PC-3 (cell line): Measurements from ENCODE around the gene GRXCR2. TPM values are rescaled to one million over a fixed set of nuclear protein-coding genes. Genes with fewer than 3 reads are reported as not detected.

Experiments
- ATAC-seq: fragments of 200-7000 bp; cut with Tn5 transposase; 2 replicates; pipeline ENCODE4 v1.9.1; 2020; ENCODE audit warnings: mild to moderate bottlenecking, moderate library complexity
- BruUV-seq: library from RNA; stranded (reverse); fragments of 400-500 nt; replicated peaks from 2 replicates; lab custom pipeline; 2021; lab: Mats Ljungman, UMichigan
- CTCF ChIA-PET: fragments of 300-600 bp; sonication (Branson Sonifier 250); formaldehyde crosslinking; loops from one replicate; lab custom pipeline; 2022; ENCODE audit warnings: antibody characterized with exemption; lab: Charles Lee
- POLR2A ChIA-PET: fragments of 300-600 bp; sonication (Branson Sonifier 250); formaldehyde crosslinking; loops from one replicate; lab custom pipeline; 2022; ENCODE audit warnings: antibody characterized with exemption; ENCODE audit not compliant: unreplicated experiment; lab: Charles Lee
- DNase-seq: peaks from one replicate; pipeline ENCODE4 v3.0.0-alpha.2; 2015
- H2AFZ ChIP-seq: fragments of 300-600 bp; sonication (generic); 2 replicates; pipeline ENCODE4 v1.6.0; 2016; ENCODE audit warnings: antibody characterized with exemption, low read length
- H3F3A ChIP-seq: fragments of 300-600 bp; sonication (generic); one replicate; pipeline ENCODE4 v1.6.0; 2017; ENCODE audit warnings: antibody characterized with exemption, low read length, control low read depth, mild to moderate bottlenecking; ENCODE audit not compliant: unreplicated experiment
- H3K27ac ChIP-seq: fragments of 300-600 bp; sonication (generic); 2 replicates; pipeline ENCODE4 v1.5.1; 2016; ENCODE audit warnings: mild to moderate bottlenecking, low read length
- H3K27me3 ChIP-seq: fragments of 300-600 bp; sonication (generic); 2 replicates; pipeline ENCODE4 v1.6.1; 2016; ENCODE audit warnings: low read length, mixed read lengths
- H3K36me3 ChIP-seq: fragments of 300-600 bp; sonication (generic); 2 replicates; pipeline ENCODE4 v1.6.1; 2016; ENCODE audit warnings: low read depth, mixed run types, low read length, mixed read lengths
- H3K4me1 ChIP-seq: fragments of 300-600 bp; sonication (generic); 2 replicates; pipeline ENCODE4 v1.5.1; 2016; ENCODE audit warnings: low read length; ENCODE audit not compliant: insufficient read depth
- H3K4me2 ChIP-seq: fragments of 300-600 bp; sonication (generic); 2 replicates; pipeline ENCODE4 v1.6.0; 2016; ENCODE audit warnings: low read length
- H3K4me3 ChIP-seq: fragments of 300-600 bp; sonication (generic); 2 replicates; pipeline ENCODE4 v1.5.1; 2016; ENCODE audit warnings: mild to moderate bottlenecking, low read length, mixed read lengths
- H3K79me2 ChIP-seq: fragments of 300-600 bp; sonication (generic); 2 replicates; pipeline ENCODE4 v1.6.1; 2017; ENCODE audit warnings: low read length, mixed read lengths
- H3K9ac ChIP-seq: fragments of 300-600 bp; sonication (generic); 2 replicates; pipeline ENCODE4 v1.6.0; 2016; ENCODE audit warnings: mild to moderate bottlenecking, low read length
- H3K9me2 ChIP-seq: fragments of 300-600 bp; sonication (generic); replicated peaks from 2 replicates; pipeline ENCODE4 v1.6.1; 2016; ENCODE audit warnings: mixed run types, low read length, mixed read lengths
- H3K9me3 ChIP-seq: fragments of 300-600 bp; sonication (generic); 2 replicates; pipeline ENCODE4 v1.6.1; 2016; ENCODE audit warnings: low read length, mixed read lengths
- H4K20me1 ChIP-seq: fragments of 300-600 bp; sonication (generic); 2 replicates; pipeline ENCODE4 v1.6.1; 2016; ENCODE audit warnings: low read length, mixed read lengths
- CTCF ChIP-seq: fragments of 300-600 bp; sonication (generic); conservative IDR thresholded peaks from 2 replicates; pipeline ENCODE4 v1.5.1; 2017; ENCODE audit warnings: antibody characterized with exemption, low read depth, mild to moderate bottlenecking, low read length
- EZH2 ChIP-seq: fragments of 300-600 bp; sonication (generic); IDR thresholded peaks from one replicate; pipeline ENCODE4 v1.6.1; 2017; ENCODE audit warnings: antibody characterized with exemption, mild to moderate bottlenecking, low read length; ENCODE audit not compliant: unreplicated experiment
- EZH2phosphoT487 ChIP-seq: fragments of 300-600 bp; sonication (generic); IDR thresholded peaks from 2 replicates; pipeline ENCODE4 v1.6.1; 2018; ENCODE audit warnings: mild to moderate bottlenecking, antibody characterized with exemption, low read length, borderline replicate concordance
- intact Hi-C: fragments of 100-400 bp; cut with micrococcal nuclease; formaldehyde crosslinking; loops from 2 replicates; pipeline ENCODE4 v1.9.0; 2023
- total RNA-seq: library from RNA; depleted of rRNA; stranded (reverse); fragments of >200 nt; gene quantifications from 2 replicates; pipeline ENCODE4 v1.2.3, GENCODE V29; 2014

The GRXCR2 gene
- total RNA-seq, 1 experiment from 2014 or later, result not detected

- Histone ChIP-seq H3K36me3 (no peaks in the 10 kb centered on the region), H3K9ac (no peak overlapping the region), H3K27me3 (no peaks in the 10 kb centered on the region), H3K9me2 (no peaks in the 10 kb centered on the region), H3K4me3 (no peak overlapping the region), H3K4me2 (no peak overlapping the region), H3K4me1 (peaks cover 24% of the 10 kb centered on the region), H3F3A (no peaks in the 10 kb centered on the region), H4K20me1 (no peaks in the 10 kb centered on the region), H3K79me2 (no peaks in the 10 kb centered on the region), H3K9me3 (no peaks in the 10 kb centered on the region), H2AFZ (no peak overlapping the region), H3K27ac (no peak overlapping the region)
- intact Hi-C loops, result no loop called here
- DNase-seq (no peak), ATAC-seq (no peak)
- TF ChIP-seq EZH2phosphoT487 (no peak), EZH2 (no peak), CTCF (no peak)
- ChIA-PET POLR2A (no interaction called here), CTCF (no interaction called here)
- no TSS peak for BruUV-seq
These were observed 16.5 kb downstream of the GRXCR2 start for GRCh38 chr5:145856285-145856818.

DNA sequence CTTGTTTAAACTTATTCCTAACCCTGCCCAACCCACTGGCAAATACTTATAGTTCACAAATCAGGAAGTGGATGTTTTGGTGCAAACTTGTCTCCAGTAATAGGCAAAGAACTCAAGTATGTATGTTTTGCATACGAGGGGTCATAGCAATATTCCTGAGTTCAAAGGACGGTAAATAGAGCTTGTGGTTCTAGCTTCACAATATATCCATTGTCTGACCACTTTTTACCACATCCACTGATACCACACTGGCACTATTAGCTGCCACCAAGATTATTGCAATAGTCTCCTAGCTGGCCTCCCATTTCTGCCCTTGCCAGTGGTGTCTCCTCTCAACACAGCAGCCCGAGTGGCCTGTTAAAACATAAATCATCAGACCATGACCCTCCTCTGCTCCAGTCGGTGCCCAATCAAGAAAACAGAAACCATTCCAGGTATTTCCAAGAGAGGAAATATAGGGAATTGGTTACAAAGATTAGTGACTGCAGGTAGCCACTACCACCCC, 17.0 kb downstream of the GRXCR2 start:
- Histone ChIP-seq H3K4me3 (no peak overlapping the region), H3K9me3 (no peaks in the 10 kb centered on the region), H3K4me2 (no peak overlapping the region), H3K27me3 (no peaks in the 10 kb centered on the region), H3K79me2 (no peaks in the 10 kb centered on the region), H4K20me1 (no peaks in the 10 kb centered on the region), H3K4me1 (peaks cover 24% of the 10 kb centered on the region), H3K9me2 (no peaks in the 10 kb centered on the region), H2AFZ (no peak overlapping the region), H3K27ac (no peak overlapping the region), H3K9ac (no peak overlapping the region), H3K36me3 (no peaks in the 10 kb centered on the region), H3F3A (no peaks in the 10 kb centered on the region)
- intact Hi-C loops, result no loop called here
- CTCF ChIA-PET, result no interaction called here
- ATAC-seq, result no peak
- DNase-seq, result peak; percentile 24
- POLR2A ChIA-PET, result no interaction called here
- TF ChIP-seq EZH2, result no peak
- BruUV-seq, result no TSS peak

GRCh38 chr5:145854651-145855258, 18.1 kb downstream of the GRXCR2 start:
- ChIA-PET POLR2A (interaction anchor here (0.6 kb wide), 1 partner anchor 197 kb away, joined by 4 read pairs; no protein-coding TSS in a partner anchor), CTCF (no interaction called here)
- Histone ChIP-seq H3K4me1 (peaks cover 24% of the 10 kb centered on the region), H3K36me3 (no peaks in the 10 kb centered on the region), H3K79me2 (no peaks in the 10 kb centered on the region), H3K4me2 (peak overlapping the region; percentile 75), H3K27ac (peak overlapping the region; percentile 77), H3K9me2 (no peaks in the 10 kb centered on the region), H3K27me3 (no peaks in the 10 kb centered on the region), H3K9me3 (no peaks in the 10 kb centered on the region), H3F3A (no peaks in the 10 kb centered on the region), H2AFZ (peak overlapping the region; percentile 65), H3K9ac (peak overlapping the region; percentile 4; the same call in 1 of the 2 replicates), H4K20me1 (no peaks in the 10 kb centered on the region), H3K4me3 (no peak overlapping the region)
- ATAC-seq (peak; percentile 98), DNase-seq (peak; percentile 83)
- TF ChIP-seq EZH2, result no peak
- TF ChIP-seq CTCF, result no peak
- no peak for TF ChIP-seq EZH2phosphoT487
- intact Hi-C loops, result loop anchor here (5.0 kb wide), 1 partner anchor 33 kb away; no protein-coding TSS in a partner anchor
- no TSS peak for BruUV-seq
